Vagina (tissue), 2 donors: ENCODE data around the gene PACS2. TPM values are rescaled to one million over a fixed set of nuclear protein-coding genes. Genes with fewer than 3 reads are reported as not detected.

ENCODE experiments used
- DNase-seq, 2 donors: peaks; one replicate each; pipeline ENCODE4 v3.0.0-alpha.2; 2017; ENCODE audit errors: extremely low spot score in 2 of 2
- H3K27ac ChIP-seq: fragments of 200-600 bp; sonication (generic); one replicate; pipeline ENCODE4 v1.5.1; 2019
- H3K27me3 ChIP-seq: fragments of 200-600 bp; sonication (generic); one replicate; pipeline ENCODE4 v1.5.1; 2019
- H3K36me3 ChIP-seq, 2 donors: fragments of 200-600 bp; sonication (generic); one replicate each; pipeline ENCODE4 v1.5.1; 2017 to 2019
- H3K4me1 ChIP-seq: fragments of 200-600 bp; sonication (generic); one replicate; pipeline ENCODE4 v1.5.1; 2019
- H3K4me3 ChIP-seq, 2 donors: fragments of 200-600 bp; sonication (generic); 1 replicate in 1 of 2; 2 replicates in 1 of 2; pipeline ENCODE4 v1.5.1; 2016 to 2019
- H3K9me3 ChIP-seq: fragments of 200-600 bp; sonication (generic); one replicate; pipeline ENCODE4 v1.5.1; 2019
- CTCF ChIP-seq, 3 experiments: fragments of 450-650 bp in 2 of 3; fragments of 200-600 bp in 1 of 3; sonication (generic) in 1 of 3; IDR thresholded peaks; one replicate each; pipeline ENCODE4 v1.5.1; 2017 to 2019; ENCODE audit warnings: antibody characterized with exemption in 3 of 3, mild to moderate bottlenecking in 2 of 3, moderate library complexity in 2 of 3
- POLR2A ChIP-seq, 2 donors: fragments of 450-650 bp; IDR thresholded peaks; one replicate each; pipeline ENCODE4 v1.6.1; 2017; ENCODE audit warnings: antibody characterized with exemption in 2 of 2, mild to moderate bottlenecking in 2 of 2, moderate library complexity in 2 of 2
- POLR2AphosphoS5 ChIP-seq, 2 donors: sonication (generic); formaldehyde crosslinking; IDR thresholded peaks; one replicate each; pipeline ENCODE4 v1.9.0; 2017; ENCODE audit warnings: antibody characterized with exemption in 2 of 2, mild to moderate bottlenecking in 2 of 2, low read depth in 1 of 2; ENCODE audit not compliant: insufficient read depth in 1 of 2
- intact Hi-C: fragments of 100-400 bp; cut with DNase I; formaldehyde crosslinking; loops from one replicate; pipeline ENCODE4 v1.15.1; 2023
- total RNA-seq: library from RNA; depleted of rRNA; stranded (reverse); fragments of >200 nt; gene quantifications from one replicate; pipeline ENCODE4 v1.2.3, GENCODE V29; 2016

PACS2 gene
- total RNA-seq, 1 donor from 2014 or later: 64.8 TPM

DNA sequence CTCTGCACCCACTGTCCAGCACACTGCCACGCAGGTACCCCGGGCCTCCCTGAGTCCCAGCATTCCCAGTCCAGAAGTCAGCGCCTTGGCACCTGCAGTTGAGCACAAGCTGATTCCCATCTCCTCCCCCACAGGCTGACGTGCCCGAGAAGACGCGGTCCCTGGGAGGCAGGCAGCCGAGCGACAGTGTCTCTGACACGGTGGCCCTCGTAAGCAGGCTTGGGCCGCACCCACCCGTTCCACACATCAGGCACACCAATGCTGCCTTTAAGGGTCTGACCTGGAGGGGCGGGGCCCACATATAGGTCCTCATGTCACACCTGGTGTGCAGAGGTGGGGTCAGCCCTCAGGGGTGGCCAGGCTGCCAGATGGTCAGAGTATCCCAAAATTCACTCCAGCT is 65.4 kb downstream of the PACS2 start:
- H3K4me1 ChIP-seq: no peaks in the 10 kb centered on the region
- H3K36me3 ChIP-seq: peaks cover 0 to 35% of the 10 kb centered on the region in 2 donors
- DNase-seq: no peak
- H3K27me3 ChIP-seq: no peaks in the 10 kb centered on the region
- intact Hi-C loops: no loop called here
- H3K4me3 ChIP-seq: no peak overlapping the region
- no peak overlapping the region for H3K27ac ChIP-seq
- no peaks in the 10 kb centered on the region for H3K9me3 ChIP-seq
- TF ChIP-seq CTCF (IDR thresholded peaks at IDR 0.05) (no peak), POLR2AphosphoS5 (IDR thresholded peaks at IDR 0.05; ENCODE audit: insufficient read depth in 1 of 2, low read depth in 1 of 2) (no peak), POLR2A (IDR thresholded peaks at IDR 0.05) (no peak)

DNA sequence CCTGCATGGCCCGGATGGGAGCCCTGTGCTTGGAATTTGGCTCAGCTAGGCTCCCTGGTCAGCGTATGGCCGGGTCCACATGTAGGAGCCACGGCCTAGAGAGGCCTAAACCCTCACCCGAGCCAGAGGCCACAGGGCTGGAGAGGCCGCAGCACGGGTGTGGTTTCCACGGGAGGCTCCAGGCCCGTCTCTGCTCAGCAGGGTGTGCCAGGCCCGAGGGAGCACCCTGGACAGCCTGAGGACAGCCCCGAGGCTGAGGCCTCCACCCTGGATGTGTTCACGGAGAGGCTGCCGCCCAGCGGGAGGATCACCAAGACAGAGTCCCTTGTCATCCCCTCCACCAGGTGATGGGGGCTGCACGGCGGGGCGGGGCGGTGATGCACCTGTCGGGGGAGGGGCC is 66.2 kb downstream of the PACS2 start:
- TF ChIP-seq POLR2AphosphoS5 (IDR thresholded peaks at IDR 0.05; ENCODE audit: insufficient read depth in 1 of 2, low read depth in 1 of 2) (no peak), CTCF (IDR thresholded peaks at IDR 0.05) (no peak), POLR2A (IDR thresholded peaks at IDR 0.05) (no peak)
- no peaks in the 10 kb centered on the region for H3K27me3 ChIP-seq
- H3K4me1 ChIP-seq: no peaks in the 10 kb centered on the region
- peaks cover 0 to 40% of the 10 kb centered on the region in 2 donors for H3K36me3 ChIP-seq
- no peak for DNase-seq
- intact Hi-C loops: no loop called here
- H3K9me3 ChIP-seq: no peaks in the 10 kb centered on the region
- no peak overlapping the region for H3K4me3 ChIP-seq
- H3K27ac ChIP-seq: no peak overlapping the region

DNA sequence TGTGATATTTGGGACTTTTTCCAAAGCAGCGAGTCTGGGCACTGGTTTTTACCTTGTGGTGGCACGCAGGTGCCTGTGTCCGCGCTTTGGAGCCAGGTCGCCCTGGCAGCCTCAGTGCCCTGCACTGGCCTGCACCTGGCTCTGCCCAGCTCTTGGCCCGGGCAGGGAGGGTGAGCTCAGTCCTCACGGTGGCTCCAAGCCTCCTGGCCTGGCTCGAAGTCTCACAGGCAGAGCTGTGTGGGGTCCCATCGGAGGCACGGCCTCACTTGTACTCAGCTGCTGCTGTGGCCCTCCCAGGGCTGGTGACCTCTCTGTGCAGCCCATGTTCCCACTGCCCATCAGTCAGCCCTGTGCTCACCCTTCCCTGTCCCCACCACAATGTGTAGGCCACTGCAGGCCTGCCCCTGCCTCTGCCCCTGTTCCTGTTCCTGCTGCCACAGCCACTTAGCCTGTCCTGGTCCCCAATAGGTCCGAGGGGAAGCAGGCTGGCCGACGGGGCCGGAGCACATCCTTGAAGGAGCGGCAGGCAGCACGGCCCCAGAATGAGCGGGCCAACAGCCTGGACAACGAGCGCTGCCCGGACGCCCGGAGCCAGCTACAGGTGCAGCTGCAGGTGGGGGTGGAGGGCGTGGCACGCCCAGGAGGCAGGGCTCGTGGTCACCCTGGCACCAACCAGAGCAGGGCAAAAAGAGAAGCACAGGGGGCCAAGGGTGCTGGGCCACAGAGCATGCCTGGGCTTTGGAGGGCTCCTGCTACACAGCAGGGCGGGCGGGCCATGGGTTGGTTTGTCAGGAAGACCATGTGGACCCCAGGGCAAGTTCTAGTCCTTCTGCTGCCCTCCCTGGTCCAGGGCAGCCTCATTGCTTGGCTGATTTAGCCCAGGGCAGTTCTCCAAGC is 67.1 kb downstream of the PACS2 start:
- Histone ChIP-seq H3K4me3 (no peak overlapping the region), H3K36me3 (peaks cover 0 to 40% of the 10 kb centered on the region in 2 donors), H3K27me3 (no peaks in the 10 kb centered on the region), H3K27ac (no peak overlapping the region), H3K4me1 (no peaks in the 10 kb centered on the region), H3K9me3 (no peaks in the 10 kb centered on the region)
- no peak for TF ChIP-seq CTCF (IDR thresholded peaks at IDR 0.05)
- TF ChIP-seq POLR2AphosphoS5 (IDR thresholded peaks at IDR 0.05; ENCODE audit: insufficient read depth in 1 of 2, low read depth in 1 of 2): no peak
- no peak for TF ChIP-seq POLR2A (IDR thresholded peaks at IDR 0.05)
- intact Hi-C loops: no loop called here
- DNase-seq: no peak

GRCh38 chr14:105382343-105383082 is 68.0 kb downstream of the PACS2 start:
- Histone ChIP-seq H3K4me3 (no peak overlapping the region), H3K9me3 (no peaks in the 10 kb centered on the region), H3K27ac (no peak overlapping the region), H3K36me3 (peaks cover 0 to 40% of the 10 kb centered on the region in 2 donors), H3K4me1 (no peaks in the 10 kb centered on the region), H3K27me3 (no peaks in the 10 kb centered on the region)
- no peak for TF ChIP-seq CTCF (IDR thresholded peaks at IDR 0.05)
- no peak for TF ChIP-seq POLR2AphosphoS5 (IDR thresholded peaks at IDR 0.05; ENCODE audit: insufficient read depth in 1 of 2, low read depth in 1 of 2)
- no peak for TF ChIP-seq POLR2A (IDR thresholded peaks at IDR 0.05)
- no peak for DNase-seq
- intact Hi-C loops: no loop called here
